SU-DHL-6 (cell line): ENCODE measurements around the gene MPZL1.

Source experiments
- EZH2phosphoT487 ChIP-seq: fragments of 200-600 bp; sonication (generic), shearing (Covaris generic); conservative IDR thresholded peaks from 2 replicates; pipeline ENCODE4 v1.6.1; 2018; ENCODE audit warnings: mild to moderate bottlenecking, antibody characterized with exemption, low read length, moderate library complexity, mixed read lengths
- TF ChIP-seq, protein P1 (sequence below): fragments of 200-600 bp; sonication (generic); IDR thresholded peaks from one replicate; pipeline ENCODE4 v1.5.1; 2017; ENCODE audit warnings: antibody characterized with exemption, mild to moderate bottlenecking, low read length, moderate library complexity; ENCODE audit not compliant: insufficient read depth, poor library complexity, severe bottlenecking

DNA sequence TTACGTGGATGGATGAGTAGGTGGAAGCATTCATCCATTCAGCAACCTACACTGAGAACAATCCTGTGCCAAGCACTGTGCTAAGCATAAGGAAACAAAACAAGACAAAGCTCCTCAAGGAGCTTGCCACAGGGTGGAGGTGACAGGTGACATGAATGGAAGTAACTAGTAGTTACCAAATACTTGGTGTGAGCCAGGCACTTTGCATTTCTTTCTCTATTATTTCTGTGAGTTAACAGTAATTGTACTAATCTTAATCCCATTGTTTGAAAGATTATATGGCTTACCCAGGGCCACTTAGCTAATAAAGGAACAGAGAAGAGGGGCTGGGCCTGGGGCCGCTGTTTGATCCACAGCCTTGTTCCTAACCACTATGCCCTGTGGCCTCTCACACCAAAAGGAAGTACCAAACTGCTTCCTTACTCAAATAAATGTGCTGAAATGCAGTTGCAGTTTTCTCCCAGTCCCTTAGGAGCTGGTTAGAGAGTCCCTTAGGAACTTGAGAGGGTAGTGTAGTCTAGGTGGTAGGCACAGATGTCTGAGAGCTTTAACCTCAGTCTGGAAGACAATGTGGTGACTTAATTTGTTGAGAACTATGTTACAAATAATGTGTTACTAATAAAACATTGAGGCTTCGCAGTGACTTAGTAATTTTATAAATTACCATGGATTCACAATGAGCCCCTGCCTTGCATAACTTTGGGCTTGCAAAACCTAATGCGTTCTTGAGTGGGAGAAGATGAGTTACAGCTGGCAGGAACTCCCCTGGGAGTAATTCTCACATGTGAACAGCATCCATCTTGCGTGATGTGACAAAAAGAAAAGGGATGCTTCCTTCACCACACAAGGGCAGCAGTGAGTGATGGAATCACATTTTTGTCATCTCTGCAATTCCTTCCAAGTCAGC, 69.8 kb downstream of the MPZL1 start:
- TF ChIP-seq, protein P1, sequence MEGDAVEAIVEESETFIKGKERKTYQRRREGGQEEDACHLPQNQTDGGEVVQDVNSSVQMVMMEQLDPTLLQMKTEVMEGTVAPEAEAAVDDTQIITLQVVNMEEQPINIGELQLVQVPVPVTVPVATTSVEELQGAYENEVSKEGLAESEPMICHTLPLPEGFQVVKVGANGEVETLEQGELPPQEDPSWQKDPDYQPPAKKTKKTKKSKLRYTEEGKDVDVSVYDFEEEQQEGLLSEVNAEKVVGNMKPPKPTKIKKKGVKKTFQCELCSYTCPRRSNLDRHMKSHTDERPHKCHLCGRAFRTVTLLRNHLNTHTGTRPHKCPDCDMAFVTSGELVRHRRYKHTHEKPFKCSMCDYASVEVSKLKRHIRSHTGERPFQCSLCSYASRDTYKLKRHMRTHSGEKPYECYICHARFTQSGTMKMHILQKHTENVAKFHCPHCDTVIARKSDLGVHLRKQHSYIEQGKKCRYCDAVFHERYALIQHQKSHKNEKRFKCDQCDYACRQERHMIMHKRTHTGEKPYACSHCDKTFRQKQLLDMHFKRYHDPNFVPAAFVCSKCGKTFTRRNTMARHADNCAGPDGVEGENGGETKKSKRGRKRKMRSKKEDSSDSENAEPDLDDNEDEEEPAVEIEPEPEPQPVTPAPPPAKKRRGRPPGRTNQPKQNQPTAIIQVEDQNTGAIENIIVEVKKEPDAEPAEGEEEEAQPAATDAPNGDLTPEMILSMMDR = no peak
- no peak for TF ChIP-seq EZH2phosphoT487
